ENCODE results near the gene TMEM182. TPM values are rescaled to one million over a fixed set of nuclear protein-coding genes. Genes with fewer than 3 reads are reported as not detected.

The TMEM182 gene
- total RNA-seq, 1 experiment from 2014 or later: 13.7 TPM

- H3K79me2 ChIP-seq (ENCODE audit: low read depth): peaks cover 48% of the 10 kb centered on the region
Measured at GRCh38 chr2:102735416-102736109, 26.3 kb upstream of the TMEM182 start.

DNA sequence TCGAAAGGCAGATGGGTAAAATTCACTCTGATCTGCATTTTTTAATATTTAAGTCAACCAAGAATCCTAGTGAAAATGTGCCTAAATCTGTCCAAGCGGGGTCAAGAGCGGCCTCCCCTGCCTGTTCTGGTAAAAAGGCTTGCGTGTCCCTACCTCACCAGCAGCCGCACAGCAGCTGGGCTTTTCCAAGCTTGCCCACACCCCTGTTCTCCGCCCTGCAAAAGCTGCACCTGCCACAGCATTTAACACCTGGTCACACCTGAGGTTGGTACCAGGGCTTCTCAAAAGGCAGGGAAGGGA lies 25.8 kb upstream of the TMEM182 start:
- DNase-seq: no peak
- H3K9me2 ChIP-seq (ENCODE audit: insufficient read depth): no peaks in the 10 kb centered on the region
- intact Hi-C loops (cut with micrococcal nuclease; ENCODE audit: unreplicated experiment): loop anchor here (2.0 kb wide), 1 partner anchor 13 kb away; no protein-coding TSS in a partner anchor
- peaks cover 7% of the 10 kb centered on the region; the same call in 1 of the 2 replicates for H4K20me1 ChIP-seq (ENCODE audit: insufficient read depth)
- CTCF ChIA-PET: interaction anchor here (0.6 to 1.8 kb wide), 2 partner anchors 18 to 481 kb away, joined by 3 to 7 read pairs; no protein-coding TSS in a partner anchor
- H3K9me3 ChIP-seq (ENCODE audit: insufficient read depth, low read depth): no peaks in the 10 kb centered on the region
- H3K4me3 ChIP-seq: peak overlapping the region; percentile 74
- peak overlapping the region; percentile 34 for H3K27ac ChIP-seq
- H3K27me3 ChIP-seq (ENCODE audit: insufficient read depth, low read depth): no peaks in the 10 kb centered on the region
- POLR2A ChIA-PET (ENCODE audit: unreplicated experiment): interaction anchor here (1.0 kb wide), 1 partner anchor 18 kb away, joined by 3 read pairs; no protein-coding TSS in a partner anchor
- peaks cover 8% of the 10 kb centered on the region; the same call in 1 of the 2 replicates for H3K36me3 ChIP-seq (ENCODE audit: low read depth)
- H3K4me2 ChIP-seq: peak overlapping the region; percentile 91
- H2AFZ ChIP-seq: peak overlapping the region; percentile 96
- peaks cover 48% of the 10 kb centered on the region for H3K79me2 ChIP-seq (ENCODE audit: low read depth)
- BruUV-seq (replicated peaks): no TSS peak
- peaks cover 24% of the 10 kb centered on the region for H3K4me1 ChIP-seq (replicated peaks; ENCODE audit: insufficient read depth)
- no peaks in the 10 kb centered on the region for H3F3A ChIP-seq (ENCODE audit: insufficient read depth, low read depth)
- TF ChIP-seq CTCF (conservative IDR thresholded peaks at IDR 0.05): no peak
- TF ChIP-seq EZH2 (IDR thresholded peaks at IDR 0.05; ENCODE audit: low read depth): no peak

More at GRCh38 chr2:102735416-102736109, 26.3 kb upstream of the TMEM182 start:
- peak overlapping the region; percentile 34 for H3K27ac ChIP-seq
- no peaks in the 10 kb centered on the region for H3K27me3 ChIP-seq (ENCODE audit: insufficient read depth, low read depth)
- peaks cover 7% of the 10 kb centered on the region; the same call in 1 of the 2 replicates for H4K20me1 ChIP-seq (ENCODE audit: insufficient read depth)
- peaks cover 8% of the 10 kb centered on the region; the same call in 1 of the 2 replicates for H3K36me3 ChIP-seq (ENCODE audit: low read depth)
- no TSS peak for BruUV-seq (replicated peaks)
- TF ChIP-seq EZH2 (IDR thresholded peaks at IDR 0.05; ENCODE audit: low read depth): no peak
- no peak for TF ChIP-seq CTCF (conservative IDR thresholded peaks at IDR 0.05)
- ChIA-PET CTCF (no interaction called here), POLR2A (ENCODE audit: unreplicated experiment) (interaction anchor here (0.7 to 1.0 kb wide), 2 partner anchors 18 to 221 kb away, joined by 3 to 8 read pairs; no protein-coding TSS in a partner anchor)
- DNase-seq: peak in 1 of 2 experiments; percentile 8
- H3K9me3 ChIP-seq (ENCODE audit: insufficient read depth, low read depth): no peaks in the 10 kb centered on the region
- peak overlapping the region; percentile 96 for H2AFZ ChIP-seq
- intact Hi-C loops (cut with micrococcal nuclease; ENCODE audit: unreplicated experiment): loop anchor here (2.0 kb wide), 1 partner anchor 13 kb away; no protein-coding TSS in a partner anchor
- H3K4me3 ChIP-seq: peak overlapping the region; percentile 74
- peak overlapping the region; percentile 91 for H3K4me2 ChIP-seq
- H3F3A ChIP-seq (ENCODE audit: insufficient read depth, low read depth): no peaks in the 10 kb centered on the region
- peaks cover 24% of the 10 kb centered on the region for H3K4me1 ChIP-seq (replicated peaks; ENCODE audit: insufficient read depth)
- no peaks in the 10 kb centered on the region for H3K9me2 ChIP-seq (ENCODE audit: insufficient read depth)

DNA sequence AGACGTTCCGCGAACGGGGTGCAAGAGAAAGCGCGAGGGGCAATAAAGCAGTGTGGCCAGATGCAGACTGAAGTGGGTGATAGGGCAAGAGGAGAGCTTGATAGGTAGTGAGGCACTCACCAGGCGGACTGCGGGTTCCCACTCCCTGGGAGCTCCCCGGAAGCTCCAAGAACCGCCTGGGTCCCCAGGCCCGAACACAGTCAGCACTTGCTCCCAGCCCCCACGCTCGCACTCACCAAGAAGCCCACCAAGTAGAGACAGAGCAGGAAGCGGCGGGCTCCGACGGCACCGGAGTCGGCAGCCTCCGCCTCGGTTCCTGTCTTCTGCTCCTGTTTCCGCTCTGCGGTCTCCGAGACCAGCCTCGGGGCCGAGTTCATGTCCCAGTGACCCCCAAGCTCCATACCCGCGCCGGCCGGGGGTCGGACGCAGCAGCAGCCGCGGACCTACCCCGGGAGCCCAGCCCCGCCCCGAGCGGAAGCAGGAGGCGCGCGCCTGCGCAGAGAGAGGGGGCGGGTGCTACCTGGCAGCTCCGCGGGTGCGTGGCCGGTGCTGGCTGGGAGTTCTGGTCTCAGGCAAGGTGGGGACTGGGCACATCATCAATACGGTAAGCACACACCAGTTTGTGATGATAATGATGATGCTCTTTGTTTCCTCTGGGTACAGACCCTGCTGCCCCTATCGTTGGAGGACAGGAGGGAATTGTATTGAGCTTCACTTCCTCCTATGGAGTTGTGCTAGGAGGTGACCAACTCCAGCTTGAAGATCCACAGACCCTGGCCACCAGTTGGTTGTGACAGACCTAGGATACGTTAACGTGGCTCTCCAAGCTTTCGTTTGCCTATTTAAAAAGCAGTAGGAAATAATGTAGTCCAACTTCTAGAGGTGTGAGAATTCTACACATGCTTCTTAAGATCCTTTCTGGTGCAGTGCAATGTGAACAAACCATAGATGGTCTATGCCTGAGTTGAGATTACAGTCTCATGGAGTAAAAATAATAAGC lies 25.1 kb upstream of the TMEM182 start:
- Histone ChIP-seq H3K9me2 (ENCODE audit: insufficient read depth) (no peaks in the 10 kb centered on the region), H3K4me3 (peak overlapping the region; percentile 74), H3K27ac (peak overlapping the region; percentile 34), H3K36me3 (ENCODE audit: low read depth) (peaks cover 5% of the 10 kb centered on the region; the same call in 1 of the 2 replicates), H3K4me1 (replicated peaks; ENCODE audit: insufficient read depth) (peaks cover 24% of the 10 kb centered on the region), H3K79me2 (ENCODE audit: low read depth) (peaks cover 48% of the 10 kb centered on the region), H3K4me2 (peak overlapping the region; percentile 91), H2AFZ (peak overlapping the region; percentile 96), H3K9me3 (ENCODE audit: insufficient read depth, low read depth) (no peaks in the 10 kb centered on the region), H4K20me1 (ENCODE audit: insufficient read depth) (peaks cover 7% of the 10 kb centered on the region; the same call in 1 of the 2 replicates), H3K27me3 (ENCODE audit: insufficient read depth, low read depth) (no peaks in the 10 kb centered on the region), H3F3A (ENCODE audit: insufficient read depth, low read depth) (no peaks in the 10 kb centered on the region)
- peak; percentile 53 to 80 for DNase-seq
- ChIA-PET CTCF (interaction anchor here (0.6 to 1.8 kb wide), 2 partner anchors 17 to 481 kb away, joined by 3 to 7 read pairs; no protein-coding TSS in a partner anchor), POLR2A (ENCODE audit: unreplicated experiment) (interaction anchor here (0.6 to 1.0 kb wide), 3 partner anchors 19 to 223 kb away, joined by 3 to 4 read pairs (median 3); no protein-coding TSS in a partner anchor)
- BruUV-seq (replicated peaks): TSS peak; percentile 74
- intact Hi-C loops (cut with micrococcal nuclease; ENCODE audit: unreplicated experiment): loop anchor here (2.0 kb wide), 1 partner anchor 14 kb away; no protein-coding TSS in a partner anchor
- TF ChIP-seq CTCF (conservative IDR thresholded peaks at IDR 0.05): no peak
- TF ChIP-seq EZH2 (IDR thresholded peaks at IDR 0.05; ENCODE audit: low read depth): no peak

Data from PC-9 (cell line).